Vagina (tissue), 2 donors: Measurements from ENCODE around the gene VAV3.

ENCODE experiments used
- POLR2A ChIP-seq, 2 donors: fragments of 450-650 bp; IDR thresholded peaks; one replicate each; pipeline ENCODE4 v1.6.1; 2017; ENCODE audit warnings: antibody characterized with exemption in 2 of 2, mild to moderate bottlenecking in 2 of 2, moderate library complexity in 2 of 2
- TF ChIP-seq, protein P1 (sequence below), 3 experiments: fragments of 450-650 bp in 2 of 3; fragments of 200-600 bp in 1 of 3; sonication (generic) in 1 of 3; IDR thresholded peaks; one replicate each; pipeline ENCODE4 v1.5.1; 2017 to 2019; ENCODE audit warnings: antibody characterized with exemption in 3 of 3, mild to moderate bottlenecking in 2 of 3, moderate library complexity in 2 of 3

DNA sequence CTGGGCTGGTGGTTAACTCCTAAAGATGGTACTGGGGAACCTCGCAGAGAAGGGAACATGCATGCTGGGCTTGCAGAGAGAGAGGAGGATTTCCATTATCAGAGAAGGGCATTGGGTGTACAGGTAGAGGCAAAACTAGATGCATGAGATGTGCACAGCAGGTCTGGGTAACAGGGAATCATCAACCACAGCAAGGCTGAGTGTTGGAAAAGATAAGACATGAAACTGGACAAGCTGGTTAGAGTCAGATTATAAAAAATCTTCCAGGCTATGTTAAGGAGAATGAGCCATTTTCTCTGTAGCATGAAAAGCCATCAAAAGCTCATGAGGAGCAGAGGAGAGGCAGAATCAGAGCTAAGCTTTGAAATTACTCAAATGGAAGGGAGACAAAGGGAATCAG, 147.8 kb downstream of the VAV3 start:
- TF ChIP-seq, protein P1, sequence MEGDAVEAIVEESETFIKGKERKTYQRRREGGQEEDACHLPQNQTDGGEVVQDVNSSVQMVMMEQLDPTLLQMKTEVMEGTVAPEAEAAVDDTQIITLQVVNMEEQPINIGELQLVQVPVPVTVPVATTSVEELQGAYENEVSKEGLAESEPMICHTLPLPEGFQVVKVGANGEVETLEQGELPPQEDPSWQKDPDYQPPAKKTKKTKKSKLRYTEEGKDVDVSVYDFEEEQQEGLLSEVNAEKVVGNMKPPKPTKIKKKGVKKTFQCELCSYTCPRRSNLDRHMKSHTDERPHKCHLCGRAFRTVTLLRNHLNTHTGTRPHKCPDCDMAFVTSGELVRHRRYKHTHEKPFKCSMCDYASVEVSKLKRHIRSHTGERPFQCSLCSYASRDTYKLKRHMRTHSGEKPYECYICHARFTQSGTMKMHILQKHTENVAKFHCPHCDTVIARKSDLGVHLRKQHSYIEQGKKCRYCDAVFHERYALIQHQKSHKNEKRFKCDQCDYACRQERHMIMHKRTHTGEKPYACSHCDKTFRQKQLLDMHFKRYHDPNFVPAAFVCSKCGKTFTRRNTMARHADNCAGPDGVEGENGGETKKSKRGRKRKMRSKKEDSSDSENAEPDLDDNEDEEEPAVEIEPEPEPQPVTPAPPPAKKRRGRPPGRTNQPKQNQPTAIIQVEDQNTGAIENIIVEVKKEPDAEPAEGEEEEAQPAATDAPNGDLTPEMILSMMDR (IDR thresholded peaks at IDR 0.05): no peak
- TF ChIP-seq POLR2A (IDR thresholded peaks at IDR 0.05): no peak
